DND-41 (cell line): Measurements from ENCODE around the gene WNK4.

Experiments
- ATAC-seq: fragments of 200-7000 bp; cut with Tn5 transposase; 3 replicates; pipeline ENCODE4 v1.9.1; 2021; ENCODE audit warnings: low read depth; ENCODE audit not compliant: insufficient read depth
- DNase-seq: peaks from one replicate; pipeline ENCODE4 v3.0.0-alpha.2; 2020
- H2AFZ ChIP-seq: 2 replicates; pipeline ENCODE4 v1.6.0; 2012; ENCODE audit warnings: low read depth, low read length
- H3K27ac ChIP-seq: 2 replicates; pipeline ENCODE4 v1.5.1; 2012; ENCODE audit warnings: low read length, inconsistent platforms
- H3K27me3 ChIP-seq: fragments of 200-600 bp; sonication (generic); 2 replicates; pipeline ENCODE4 v1.6.0; 2012; ENCODE audit warnings: low read length, mild to moderate bottlenecking, inconsistent platforms; ENCODE audit not compliant: insufficient read depth, poor library complexity
- H3K36me3 ChIP-seq: 2 replicates; pipeline ENCODE4 v1.5.1; 2012; ENCODE audit warnings: low read length, inconsistent platforms; ENCODE audit not compliant: insufficient read depth
- H3K4me1 ChIP-seq: 2 replicates; pipeline ENCODE4 v1.5.1; 2012; ENCODE audit warnings: mild to moderate bottlenecking, low read length; ENCODE audit not compliant: insufficient read depth
- H3K4me2 ChIP-seq: 2 replicates; pipeline ENCODE4 v1.6.0; 2012; ENCODE audit warnings: mild to moderate bottlenecking, moderate library complexity, low read length, inconsistent platforms; ENCODE audit not compliant: insufficient read depth
- H3K4me3 ChIP-seq, 2 experiments: fragments of 200-600 bp in 1 of 2; shearing (Covaris generic) in 1 of 2; 2 replicates each; pipeline ENCODE4 v1.5.1; 2012 to 2016; ENCODE audit warnings: inconsistent platforms in 2 of 2, low read length in 2 of 2, mild to moderate bottlenecking in 2 of 2, low read depth in 1 of 2, moderate library complexity in 1 of 2
- H3K79me2 ChIP-seq: 2 replicates; pipeline ENCODE4 v1.6.0; 2012; ENCODE audit warnings: low read length, inconsistent platforms; ENCODE audit not compliant: insufficient read depth
- H3K9ac ChIP-seq: 2 replicates; pipeline ENCODE4 v1.6.0; 2012; ENCODE audit warnings: low read depth, mild to moderate bottlenecking, inconsistent platforms, low read length, moderate library complexity
- H3K9me3 ChIP-seq: 2 replicates; pipeline ENCODE4 v1.5.1; 2012; ENCODE audit warnings: low read length, moderate library complexity, mild to moderate bottlenecking, inconsistent platforms; ENCODE audit not compliant: insufficient read depth, severe bottlenecking
- H4K20me1 ChIP-seq: 2 replicates; pipeline ENCODE4 v1.6.0; 2012; ENCODE audit warnings: low read length; ENCODE audit not compliant: insufficient read depth
- EZH2 ChIP-seq: IDR thresholded peaks from 3 replicates; pipeline ENCODE4 v1.6.1; 2012; ENCODE audit warnings: borderline replicate concordance, low read depth, mild to moderate bottlenecking, moderate library complexity, low read length, inconsistent platforms; ENCODE audit not compliant: severe bottlenecking
- TF ChIP-seq, protein P1 (sequence below): IDR thresholded peaks from 2 replicates; pipeline ENCODE4 v1.5.1; 2012; ENCODE audit warnings: borderline replicate concordance, low read length, moderate library complexity, mild to moderate bottlenecking; ENCODE audit not compliant: poor library complexity, severe bottlenecking; ENCODE audit errors: extremely low read depth

The WNK4 gene

GRCh38 chr17:42754782-42755181 lies 25.6 kb upstream of the WNK4 start:
- no peaks in the 10 kb centered on the region for H3K9me3 ChIP-seq
- H2AFZ ChIP-seq, result no peak overlapping the region
- no peaks in the 10 kb centered on the region for H3K79me2 ChIP-seq
- TF ChIP-seq, protein P1, sequence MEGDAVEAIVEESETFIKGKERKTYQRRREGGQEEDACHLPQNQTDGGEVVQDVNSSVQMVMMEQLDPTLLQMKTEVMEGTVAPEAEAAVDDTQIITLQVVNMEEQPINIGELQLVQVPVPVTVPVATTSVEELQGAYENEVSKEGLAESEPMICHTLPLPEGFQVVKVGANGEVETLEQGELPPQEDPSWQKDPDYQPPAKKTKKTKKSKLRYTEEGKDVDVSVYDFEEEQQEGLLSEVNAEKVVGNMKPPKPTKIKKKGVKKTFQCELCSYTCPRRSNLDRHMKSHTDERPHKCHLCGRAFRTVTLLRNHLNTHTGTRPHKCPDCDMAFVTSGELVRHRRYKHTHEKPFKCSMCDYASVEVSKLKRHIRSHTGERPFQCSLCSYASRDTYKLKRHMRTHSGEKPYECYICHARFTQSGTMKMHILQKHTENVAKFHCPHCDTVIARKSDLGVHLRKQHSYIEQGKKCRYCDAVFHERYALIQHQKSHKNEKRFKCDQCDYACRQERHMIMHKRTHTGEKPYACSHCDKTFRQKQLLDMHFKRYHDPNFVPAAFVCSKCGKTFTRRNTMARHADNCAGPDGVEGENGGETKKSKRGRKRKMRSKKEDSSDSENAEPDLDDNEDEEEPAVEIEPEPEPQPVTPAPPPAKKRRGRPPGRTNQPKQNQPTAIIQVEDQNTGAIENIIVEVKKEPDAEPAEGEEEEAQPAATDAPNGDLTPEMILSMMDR, result no peak
- TF ChIP-seq EZH2, result no peak
- H3K4me3 ChIP-seq, result no peak overlapping the region
- no peak overlapping the region for H3K9ac ChIP-seq
- ATAC-seq (no peak), DNase-seq (no peak)
- no peaks in the 10 kb centered on the region for H3K36me3 ChIP-seq
- no peak overlapping the region for H3K4me2 ChIP-seq
- no peak overlapping the region for H3K27ac ChIP-seq
- H3K4me1 ChIP-seq, result no peaks in the 10 kb centered on the region
- no peaks in the 10 kb centered on the region for H4K20me1 ChIP-seq
- peaks cover 23% of the 10 kb centered on the region for H3K27me3 ChIP-seq

- Histone ChIP-seq H3K9me3 (no peaks in the 10 kb centered on the region), H3K36me3 (no peaks in the 10 kb centered on the region), H3K9ac (no peak overlapping the region; the same call in 1 of the 2 replicates), H3K79me2 (no peaks in the 10 kb centered on the region), H3K4me2 (peak overlapping the region; percentile 74; the same call in 1 of the 2 replicates), H3K4me1 (peaks cover 19% of the 10 kb centered on the region), H3K4me3 (no peak overlapping the region), H2AFZ (peak overlapping the region; percentile 65; the same call in 1 of the 2 replicates), H3K27ac (no peak overlapping the region), H4K20me1 (no peaks in the 10 kb centered on the region), H3K27me3 (peaks cover 36% of the 10 kb centered on the region)
- DNase-seq, result no peak
- no peak for ATAC-seq
- TF ChIP-seq, protein P1, result no peak
- TF ChIP-seq EZH2, result no peak
Measured at GRCh38 chr17:42759982-42760651, 20.3 kb upstream of the WNK4 start.

DNA sequence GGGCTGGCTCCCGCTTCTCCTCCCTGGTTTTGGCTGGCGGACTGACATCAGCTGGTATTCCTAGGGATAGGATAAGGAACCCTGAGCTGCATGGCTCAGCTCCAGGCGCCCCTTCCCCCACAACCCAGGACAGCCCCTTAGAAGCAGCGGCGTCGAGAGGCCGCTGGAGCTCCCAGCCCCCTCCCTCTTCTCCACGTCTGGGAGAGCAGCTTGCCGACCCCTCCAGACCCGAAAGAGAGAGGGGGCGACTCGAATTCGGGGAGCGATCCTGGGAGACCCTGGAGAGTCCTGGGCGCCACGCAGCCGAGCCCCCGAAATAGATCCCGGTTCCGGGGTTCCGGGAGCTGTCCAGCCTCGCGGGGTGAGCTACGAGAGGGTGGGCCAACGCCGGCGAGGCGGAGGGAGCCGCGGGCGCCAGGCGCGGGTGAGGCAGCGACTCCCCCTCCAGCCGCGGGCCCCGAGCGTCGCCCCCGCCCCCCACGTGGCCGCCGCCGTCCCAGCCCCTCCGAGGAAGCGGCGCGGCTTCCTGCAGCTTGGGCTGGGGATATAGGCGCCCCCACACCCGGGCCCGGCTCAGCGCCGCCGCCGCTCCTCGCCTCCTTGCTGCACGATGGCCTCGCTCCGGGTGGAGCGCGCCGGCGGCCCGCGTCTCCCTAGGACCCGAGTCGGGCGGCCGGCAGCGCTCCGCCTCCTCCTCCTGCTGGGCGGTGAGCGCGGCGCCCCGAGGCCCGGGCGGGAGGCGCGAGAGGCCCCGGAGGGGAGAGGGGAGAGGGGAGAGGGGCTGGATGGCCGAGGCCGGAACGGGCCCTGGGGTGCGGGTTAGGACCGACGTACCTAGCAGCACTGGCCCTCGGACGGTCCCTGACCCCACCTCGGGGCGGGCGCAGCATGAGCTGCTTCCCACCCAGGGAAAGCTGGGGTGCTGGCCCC lies 19.5 kb upstream of the WNK4 start, which contains the start of gene RAMP2:
Gene RAMP2, plus strand, starts transcription at position 576 of the 930 bp plus-strand sequence. Its CDS starts 35 bp downstream, at position 611.
- no peaks in the 10 kb centered on the region for H4K20me1 ChIP-seq
- peaks cover 36% of the 10 kb centered on the region for H3K27me3 ChIP-seq
- no peaks in the 10 kb centered on the region for H3K9me3 ChIP-seq
- peak within 1 kb of the TSS; percentile 56 for H3K9ac ChIP-seq
- TF ChIP-seq, protein P1, result no peak
- TF ChIP-seq EZH2, result peak; percentile 64
- ATAC-seq, result peak; percentile 78
- no peaks in the 10 kb centered on the region for H3K36me3 ChIP-seq
- H3K79me2 ChIP-seq, result no peaks in the 10 kb centered on the region
- no peak within 1 kb of the TSS for H3K27ac ChIP-seq
- peak within 1 kb of the TSS; percentile 65 for H2AFZ ChIP-seq
- H3K4me3 ChIP-seq, result peak within 1 kb of the TSS; percentile 12 to 56; a peak in 3 of 4 replicates
- peak within 1 kb of the TSS; percentile 74 for H3K4me2 ChIP-seq
- H3K4me1 ChIP-seq, result peaks cover 19% of the 10 kb centered on the region
- DNase-seq, result peak; percentile 53
